Aortic smooth muscle cell (primary cell): ENCODE measurements around the gene ARRB2. TPM values are rescaled to one million over a fixed set of nuclear protein-coding genes. Genes with fewer than 3 reads are reported as not detected.

Experiments used
- total RNA-seq: library from RNA; depleted of rRNA; stranded (reverse); fragments of >200 nt; gene quantifications from 2 replicates; pipeline ENCODE4 v1.2.3, GENCODE V29; 2014

The ARRB2 gene
- total RNA-seq, result 3.0 and 3.6 TPM in 2 replicates

DNA sequence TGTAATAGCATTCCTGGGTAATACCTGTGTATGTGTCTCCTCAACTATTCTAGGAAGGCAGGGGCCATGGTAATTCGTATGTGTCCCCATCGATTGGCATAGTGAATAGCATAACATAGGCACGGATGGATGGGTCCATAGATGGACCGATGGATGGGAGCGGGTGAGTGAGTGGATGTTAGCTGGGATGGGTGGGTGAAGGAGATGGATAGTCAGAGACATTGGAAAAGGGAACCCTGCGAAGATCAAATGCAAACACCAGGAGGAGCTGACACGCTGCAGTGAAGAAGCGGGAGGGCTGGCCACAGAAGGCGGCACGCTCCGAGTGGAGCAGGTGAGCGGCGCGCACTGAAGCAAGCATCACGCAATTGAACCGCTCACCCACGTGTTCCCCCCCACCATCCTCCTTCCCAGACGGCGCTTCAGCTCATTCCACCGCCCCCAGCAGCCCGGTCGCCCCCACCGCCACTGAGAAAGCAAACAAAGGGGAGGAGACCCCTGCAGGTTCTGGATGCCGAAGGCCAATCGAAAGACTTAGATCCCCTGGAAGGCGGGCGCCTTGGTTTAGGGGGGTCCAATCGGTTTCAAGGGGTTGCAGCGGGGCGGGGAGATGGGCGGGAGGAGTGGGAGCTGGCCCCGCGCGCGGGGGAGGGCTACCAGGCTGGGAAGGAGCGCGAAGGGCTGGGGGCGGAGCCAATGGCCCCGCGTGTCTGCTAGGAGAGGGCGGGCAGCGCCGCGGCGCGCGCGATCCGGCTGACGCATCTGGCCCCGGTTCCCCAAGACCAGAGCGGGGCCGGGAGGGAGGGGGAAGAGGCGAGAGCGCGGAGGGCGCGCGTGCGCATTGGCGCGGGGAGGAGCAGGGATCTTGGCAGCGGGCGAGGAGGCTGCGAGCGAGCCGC lies at the start of gene ARRB2:
Gene ARRB2 (plus strand): TSS at position 839 of the 899 bp plus-strand sequence. CDS start 90 bp downstream, outside the sequence.

GRCh38 chr17:4739122-4740024 lies 28.9 kb downstream of the ARRB2 start, which contains the start of the genes CXCL16 and ZMYND15:
TSS of gene CXCL16 (minus strand) at chr17:4739928. CDS start at chr17:4739339, 589 bp downstream.
TSS of gene ZMYND15 (plus strand) at chr17:4739833. CDS start at chr17:4740549, 716 bp downstream.

Other genes with a start within 250 kb of the ARRB2 start
- 0.19 and 0.66 TPM in 2 replicates for gene SPNS2, start 211.8 kb upstream of the ARRB2 start, total RNA-seq
- gene MYBBP1A, start 155.2 kb upstream of the ARRB2 start, total RNA-seq, result 26.5 and 59.3 TPM in 2 replicates
- not detected in 2 replicates for gene GGT6, start 150.1 kb upstream of the ARRB2 start, total RNA-seq
- not detected in 2 replicates for gene SMTNL2, start 126.1 kb upstream of the ARRB2 start, total RNA-seq
- gene ALOX15, start 69.0 kb upstream of the ARRB2 start, total RNA-seq, result not detected in 2 replicates
- 13.9 TPM in 2 replicates for gene PELP1, start 6.5 kb upstream of the ARRB2 start, total RNA-seq
- 12.4 and 14.5 TPM in 2 replicates for gene MED11, start 20.8 kb downstream of the ARRB2 start, total RNA-seq
- gene ZMYND15, start 29.2 kb downstream of the ARRB2 start, total RNA-seq, result 0.06 and 0.13 TPM in 2 replicates
- 1.5 and 2.1 TPM in 2 replicates for gene CXCL16, start 29.3 kb downstream of the ARRB2 start, total RNA-seq
- gene TM4SF5, start 61.3 kb downstream of the ARRB2 start, total RNA-seq, result not detected in 2 replicates
- gene VMO1, start 75.7 kb downstream of the ARRB2 start, total RNA-seq, result 0.62 and 0.92 TPM in 2 replicates
- gene GLTPD2, start 78.3 kb downstream of the ARRB2 start, total RNA-seq, result not detected in 2 replicates
- 163 and 169 TPM in 2 replicates for gene PSMB6, start 85.5 kb downstream of the ARRB2 start, total RNA-seq
- gene PLD2, start 96.5 kb downstream of the ARRB2 start, total RNA-seq, result 13.1 and 16.2 TPM in 2 replicates
- gene MINK1, start 122.7 kb downstream of the ARRB2 start, total RNA-seq, result 20.1 and 29.6 TPM in 2 replicates
- 1.9 and 2.9 TPM in 2 replicates for gene C17orf107, start 188.9 kb downstream of the ARRB2 start, total RNA-seq
- 0.19 and 0.26 TPM in 2 replicates for gene CHRNE, start 192.5 kb downstream of the ARRB2 start, total RNA-seq
- not detected in 2 replicates for gene GP1BA, start 221.6 kb downstream of the ARRB2 start, total RNA-seq
- gene SLC25A11, start 229.4 kb downstream of the ARRB2 start, total RNA-seq, result 59.3 and 64.7 TPM in 2 replicates
- 17.6 and 19.8 TPM in 2 replicates for gene RNF167, start 229.6 kb downstream of the ARRB2 start, total RNA-seq
- gene PFN1, start 237.9 kb downstream of the ARRB2 start, total RNA-seq, result 861 and 912 TPM in 2 replicates
- 4.5 and 6.5 TPM in 2 replicates for gene ENO3, start 240.5 kb downstream of the ARRB2 start, total RNA-seq